Psoas muscle (tissue), 8 donors: Measurements from ENCODE around the gene CSF3R. TPM values are rescaled to one million over a fixed set of nuclear protein-coding genes. Genes with fewer than 3 reads are reported as not detected.
"Not testable (repeated sequence)": the region's sequence is repeated elsewhere in the genome, so short reads cannot be mapped to it uniquely, and the experiment has no call there.

Experiments used
- ATAC-seq, 4 donors: fragments of 200-7000 bp; cut with Tn5 transposase; one replicate each; pipeline ENCODE4 v1.9.1; 2020; ENCODE audit warnings: moderate library complexity in 3 of 4, mild to moderate bottlenecking in 2 of 4
- DNase-seq, 2 donors: peaks; one replicate each; pipeline ENCODE4 v3.0.0-alpha.2; 2020
- H3K27ac ChIP-seq: fragments of 200-600 bp; one replicate; pipeline ENCODE4 v1.8.0; 2022
- H3K27me3 ChIP-seq, 3 donors: fragments of 200-600 bp in 1 of 3; one replicate each; pipeline versions ENCODE4 v1.6.1 to v1.8.0; 2013 to 2022; ENCODE audit warnings: low read length in 2 of 3, mild to moderate bottlenecking in 2 of 3, moderate library complexity in 1 of 3; ENCODE audit not compliant: insufficient read depth in 3 of 3
- H3K36me3 ChIP-seq, 2 donors: fragments of 200-600 bp in 1 of 2; one replicate each; pipeline versions ENCODE4 v1.6.1 to v1.8.0; 2013 to 2022; ENCODE audit warnings: low read depth in 1 of 2, mild to moderate bottlenecking in 1 of 2, moderate library complexity in 1 of 2; ENCODE audit not compliant: insufficient read depth in 1 of 2
- H3K4me1 ChIP-seq: fragments of 200-600 bp; one replicate; pipeline ENCODE4 v1.8.0; 2022
- H3K4me3 ChIP-seq: fragments of 200-600 bp; one replicate; pipeline ENCODE4 v1.8.0; 2022; ENCODE audit warnings: mild to moderate bottlenecking
- H3K9me3 ChIP-seq: fragments of 200-600 bp; one replicate; pipeline ENCODE4 v1.8.0; 2022
- CTCF ChIP-seq: fragments of 200-600 bp; IDR thresholded peaks from one replicate; pipeline ENCODE4 v1.8.0; 2022; ENCODE audit warnings: antibody characterized with exemption
- WGBS, 3 donors: extraction: QIAGEN DNeasy Blood & Tissue Kit; methylation state at CpG; one replicate each; pipeline versions ENCODE4 v1.1.6 to v1.1.7; 2013; 5-methylcytosine and 5-hydroxymethylcytosine counted together
- intact Hi-C, 2 donors: fragments of 100-400 bp; cut with DNase I; formaldehyde crosslinking; loops; one replicate each; pipeline versions ENCODE4 v1.11.0 to v1.14.2; 2022
- polyA plus RNA-seq, 3 donors: library from polyadenylated mRNA; stranded (reverse); fragments of 200-250 nt; gene quantifications; one replicate each; pipeline ENCODE4 v1.2.3, GENCODE V29; 2013
- total RNA-seq, 4 donors: library from RNA; stranded (reverse); fragmentation: NEBNext Ultra II Directional in 2 of 4; extraction: Animal tissue kit (Norgen Biotek cat#: 25700) in 2 of 4; gene quantifications; one replicate each; pipeline versions ENCODE4 v1.2.1 to v1.2.4, GENCODE V29; 2021 to 2023
- donor health status: healthy with polysubstance abuse.
- donor health status: DM: no; HTN: no; CAD: no; lungs with moderate emphysema.
- donor health status: Bipolar disorder and iron deficiency.
- donor health status: healthy.
- donor health status: DM: yes; HTN: yes; CAD: no.
- donor health status: DM: no; HTN: no; CAD: no.
- donor health status: DM: no; HTN: no; CAD: no.
- donor health status: DM: yes; HTN: yes; CAD: no.

Gene CSF3R
- total and polyA plus RNA-seq, 7 donors: 0.52 to 6.5 (median 1.9) TPM

GRCh38 chr1:36494971-36495370, 12.3 kb upstream of the CSF3R start:
- TF ChIP-seq CTCF: no peak
- no peak overlapping the region for H3K27ac ChIP-seq
- H3K4me3 ChIP-seq: no peak overlapping the region
- no peaks in the 10 kb centered on the region for H3K4me1 ChIP-seq
- no peaks in the 10 kb centered on the region for H3K9me3 ChIP-seq
- H3K36me3 ChIP-seq: no peaks in the 10 kb centered on the region
- peaks cover 0 to 12% (median 0%) of the 10 kb centered on the region in 3 donors for H3K27me3 ChIP-seq
- intact Hi-C loops: no loop called here
- no peak for ATAC-seq
- DNase-seq: no peak
- WGBS, 3 donors: 81 to 83% (median 82%) methylated on average over 5 of the region's 5 CpGs

GRCh38 chr1:36493524-36493923, 10.8 kb upstream of the CSF3R start:
- intact Hi-C loops: no loop called here
- TF ChIP-seq CTCF: no peak
- DNase-seq: no peak
- Histone ChIP-seq H3K9me3 (no peaks in the 10 kb centered on the region), H3K4me3 (no peak overlapping the region), H3K27me3 (peaks cover 0 to 12% (median 0%) of the 10 kb centered on the region in 3 donors), H3K36me3 (no peaks in the 10 kb centered on the region), H3K27ac (no peak overlapping the region), H3K4me1 (no peaks in the 10 kb centered on the region)
- WGBS, 3 donors: 88 to 91% (median 91%) methylated on average over 9 of the region's 9 CpGs
- ATAC-seq: no peak

- no peak overlapping the region for H3K27ac ChIP-seq
- H3K4me3 ChIP-seq: no peak overlapping the region
- WGBS, 3 donors: 47 to 55% (median 52%) methylated on average over 9 of the region's 9 CpGs
- no peaks in the 10 kb centered on the region for H3K4me1 ChIP-seq
- ATAC-seq: no peak
- peaks cover 0 to 12% (median 0%) of the 10 kb centered on the region in 3 donors for H3K27me3 ChIP-seq
- DNase-seq: no peak
- intact Hi-C loops: no loop called here
- H3K9me3 ChIP-seq: no peaks in the 10 kb centered on the region
- no peaks in the 10 kb centered on the region for H3K36me3 ChIP-seq
- no peak for TF ChIP-seq CTCF
Measured at GRCh38 chr1:36492491-36492890, 9.8 kb upstream of the CSF3R start.

- DNase-seq, H3K4me3 ChIP-seq, H3K27me3 ChIP-seq, H3K27ac ChIP-seq, H3K9me3 ChIP-seq, intact Hi-C loops, ATAC-seq, H3K36me3 ChIP-seq, H3K4me1 ChIP-seq: not testable (repeated sequence)
- 56 to 59% (median 56%) methylated on average over 10 of the region's 10 CpGs for WGBS, 3 donors
Measured at GRCh38 chr1:36489258-36490051, 6.7 kb upstream of the CSF3R start.

GRCh38 chr1:36487906-36488305, 5.2 kb upstream of the CSF3R start:
- Histone ChIP-seq H3K4me3 (no peak overlapping the region), H3K27me3 (peaks cover 0 to 3% (median 0%) of the 10 kb centered on the region in 3 donors), H3K27ac (no peak overlapping the region), H3K4me1 (no peaks in the 10 kb centered on the region), H3K36me3 (no peaks in the 10 kb centered on the region), H3K9me3 (no peaks in the 10 kb centered on the region)
- intact Hi-C loops: no loop called here
- 75 to 83% (median 76%) methylated on average over 3 of the region's 3 CpGs for WGBS, 3 donors
- ATAC-seq (no peak), DNase-seq (no peak)
- no peak for TF ChIP-seq CTCF

- H3K4me3 ChIP-seq, H3K36me3 ChIP-seq, H3K27ac ChIP-seq, ATAC-seq, intact Hi-C loops, H3K9me3 ChIP-seq, H3K4me1 ChIP-seq, H3K27me3 ChIP-seq, DNase-seq: not testable (repeated sequence)
- WGBS, 3 donors: 90 to 97% (median 95%) methylated on average over 9 of the region's 9 CpGs
Measured at GRCh38 chr1:36487336-36487725, 4.6 kb upstream of the CSF3R start.
